CD4-positive, alpha-beta T cell (primary cell): ENCODE results near the gene ZC3H18. TPM values are rescaled to one million over a fixed set of nuclear protein-coding genes. Genes with fewer than 3 reads are reported as not detected.

ENCODE experiments used
- ATAC-seq: fragments of 200-7000 bp; cut with Tn5 transposase; one replicate; pipeline ENCODE4 v1.10.0; 2022; ENCODE audit warnings: mild to moderate bottlenecking; ENCODE audit not compliant: poor library complexity
- CTCF ChIA-PET: fragments of 350-600 bp; sonication (Branson Sonifier 250); formaldehyde crosslinking; loops from one replicate; lab custom pipeline; 2021; ENCODE audit warnings: antibody characterized with exemption, inconsistent platforms; lab: Charles Lee
- POLR2A ChIA-PET: fragments of 350-600 bp; sonication (Branson Sonifier 250); formaldehyde crosslinking; loops from one replicate; lab custom pipeline; 2021; ENCODE audit warnings: antibody characterized with exemption, inconsistent platforms; lab: Charles Lee
- DNase-seq, 14 experiments: peaks; one replicate each; pipeline ENCODE4 v3.0.0-alpha.2; 2013 to 2020; ENCODE audit warnings: mixed read lengths in 2 of 14
- H3K27ac ChIP-seq, 2 donors: one replicate each; pipeline versions ENCODE4 v1.5.1 to v1.7.0; 2013; ENCODE audit warnings: low read length in 2 of 2, low read depth in 1 of 2, mild to moderate bottlenecking in 1 of 2
- H3K27me3 ChIP-seq, 2 experiments: 1 replicate in 1 of 2; 2 replicates in 1 of 2; pipeline versions ENCODE4 v1.6.1 to v1.7.0; 2013; ENCODE audit warnings: low read length in 2 of 2, control low read depth in 1 of 2, mild to moderate bottlenecking in 1 of 2, moderate library complexity in 1 of 2; ENCODE audit not compliant: insufficient read depth in 2 of 2, control insufficient read depth in 1 of 2
- H3K36me3 ChIP-seq: one replicate; pipeline ENCODE4 v1.6.1; 2013; ENCODE audit warnings: low read length, control low read depth; ENCODE audit not compliant: insufficient read depth
- H3K4me1 ChIP-seq: one replicate; pipeline ENCODE4 v1.6.1; 2013; ENCODE audit warnings: low read length, control low read depth; ENCODE audit not compliant: insufficient read depth
- H3K4me3 ChIP-seq: one replicate; pipeline ENCODE4 v1.5.1; 2013; ENCODE audit warnings: mild to moderate bottlenecking, low read length, moderate library complexity
- H3K9me3 ChIP-seq, 2 experiments: 1 replicate in 1 of 2; 2 replicates in 1 of 2; pipeline versions ENCODE4 v1.6.1 to v1.7.0; 2013; ENCODE audit warnings: low read length in 2 of 2, mild to moderate bottlenecking in 2 of 2, control low read depth in 1 of 2, moderate library complexity in 1 of 2; ENCODE audit not compliant: control insufficient read depth in 1 of 2, insufficient read depth in 1 of 2
- H3K27ac Mint-ChIP-seq: one replicate; pipeline ENCODE4 v1.8.0; 2020; ENCODE audit warnings: mixed read lengths
- H3K27me3 Mint-ChIP-seq: one replicate; pipeline ENCODE4 v1.8.0; 2021; ENCODE audit warnings: mixed read lengths
- H3K36me3 Mint-ChIP-seq: one replicate; pipeline ENCODE4 v1.8.0; 2021; ENCODE audit warnings: low read depth, mixed read lengths
- H3K4me1 Mint-ChIP-seq: one replicate; pipeline ENCODE4 v1.8.0; 2021; ENCODE audit warnings: low read depth, mixed read lengths
- H3K4me3 Mint-ChIP-seq: one replicate; pipeline ENCODE4 v1.8.0; 2020; ENCODE audit warnings: mild to moderate bottlenecking, mixed read lengths
- H3K9me3 Mint-ChIP-seq: one replicate; pipeline ENCODE4 v1.8.0; 2020; ENCODE audit warnings: mixed read lengths
- intact Hi-C, 2 experiments: fragments of 100-400 bp; cut with DNase I in 1 of 2; cut with micrococcal nuclease in 1 of 2; formaldehyde crosslinking; loops; one replicate each; pipeline versions ENCODE4 v1.15.1 to v1.9.0; 2023 to 2025; cut with DNase I, micrococcal nuclease
- total RNA-seq, 174 experiments: library from RNA in 2 of 174; stranded (reverse) in 2 of 174; gene quantifications; one replicate each; pipeline ENCODE4 v1.2.3 and lab custom pipeline; 2021 to 2026
- TF ChIP-seq, protein P1 (sequence below): fragments of 200-600 bp; IDR thresholded peaks from one replicate; pipeline ENCODE4 v1.8.0; 2022; ENCODE audit warnings: antibody characterized with exemption, mild to moderate bottlenecking

Gene ZC3H18
- total RNA-seq, 2 experiments from 2014 or later, result 92.6 to 93.7 TPM

DNA sequence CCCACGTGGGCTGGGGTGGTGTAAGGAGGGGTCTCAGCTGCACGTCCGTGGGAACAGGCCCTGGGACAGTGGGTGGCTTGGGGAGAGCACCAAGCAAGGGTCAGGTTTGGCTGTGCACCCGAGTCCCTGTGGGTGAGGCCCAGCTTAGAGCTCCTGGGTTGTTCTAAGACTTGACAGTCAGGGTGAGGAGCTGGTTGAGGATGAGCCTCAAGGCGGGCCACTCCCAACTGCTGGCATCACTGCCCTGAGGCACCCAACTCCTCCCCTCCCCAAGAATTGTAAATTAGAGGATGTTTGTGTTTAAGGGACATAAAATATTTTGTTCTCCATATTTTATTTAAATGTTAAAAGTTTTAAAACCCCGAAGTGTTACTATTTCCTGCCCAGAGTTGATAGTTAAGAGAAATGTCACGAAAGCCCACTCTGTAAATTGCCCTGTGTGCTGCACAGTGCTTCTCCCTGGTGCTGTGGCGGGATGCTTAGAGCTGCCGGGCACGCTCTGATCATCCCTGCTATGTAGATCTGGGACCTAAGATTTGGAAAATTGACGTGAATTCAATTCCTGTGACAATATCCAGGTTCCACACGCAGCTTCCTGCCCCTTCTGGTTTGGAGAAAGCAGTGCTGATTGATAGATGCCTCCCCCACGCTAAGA is 15.9 kb downstream of the ZC3H18 start:
- no peak for ATAC-seq
- H3K4me1 Mint-ChIP-seq, result peaks cover 45% of the 10 kb centered on the region
- CTCF ChIA-PET, result no interaction called here

DNA sequence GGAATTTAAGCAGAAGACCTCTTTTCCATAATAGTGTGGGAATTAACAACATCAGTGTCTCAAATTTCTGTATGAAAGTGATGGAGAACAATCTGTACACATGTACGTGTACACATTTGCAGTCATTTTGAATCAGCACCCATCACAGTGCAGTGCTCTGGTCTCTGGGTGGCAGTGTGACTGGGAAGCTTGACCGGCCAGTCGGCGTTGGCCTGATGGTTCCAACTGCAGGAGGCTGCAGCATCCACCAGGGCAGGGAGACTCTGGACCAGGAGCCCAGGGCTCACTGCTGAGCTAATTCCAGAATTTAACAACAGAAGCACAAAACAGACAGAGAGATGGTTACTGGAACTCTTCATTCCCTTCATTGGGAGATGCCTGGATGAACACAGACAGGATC is 17.9 kb downstream of the ZC3H18 start:
- TF ChIP-seq, protein P1, sequence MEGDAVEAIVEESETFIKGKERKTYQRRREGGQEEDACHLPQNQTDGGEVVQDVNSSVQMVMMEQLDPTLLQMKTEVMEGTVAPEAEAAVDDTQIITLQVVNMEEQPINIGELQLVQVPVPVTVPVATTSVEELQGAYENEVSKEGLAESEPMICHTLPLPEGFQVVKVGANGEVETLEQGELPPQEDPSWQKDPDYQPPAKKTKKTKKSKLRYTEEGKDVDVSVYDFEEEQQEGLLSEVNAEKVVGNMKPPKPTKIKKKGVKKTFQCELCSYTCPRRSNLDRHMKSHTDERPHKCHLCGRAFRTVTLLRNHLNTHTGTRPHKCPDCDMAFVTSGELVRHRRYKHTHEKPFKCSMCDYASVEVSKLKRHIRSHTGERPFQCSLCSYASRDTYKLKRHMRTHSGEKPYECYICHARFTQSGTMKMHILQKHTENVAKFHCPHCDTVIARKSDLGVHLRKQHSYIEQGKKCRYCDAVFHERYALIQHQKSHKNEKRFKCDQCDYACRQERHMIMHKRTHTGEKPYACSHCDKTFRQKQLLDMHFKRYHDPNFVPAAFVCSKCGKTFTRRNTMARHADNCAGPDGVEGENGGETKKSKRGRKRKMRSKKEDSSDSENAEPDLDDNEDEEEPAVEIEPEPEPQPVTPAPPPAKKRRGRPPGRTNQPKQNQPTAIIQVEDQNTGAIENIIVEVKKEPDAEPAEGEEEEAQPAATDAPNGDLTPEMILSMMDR, result no peak
- CTCF ChIA-PET, result no interaction called here
- Histone ChIP-seq H3K36me3 (peaks cover 44% of the 10 kb centered on the region), H3K27me3 (no peaks in the 10 kb centered on the region), H3K4me1 (peaks cover 40% of the 10 kb centered on the region), H3K27ac (no peak overlapping the region), H3K4me3 (no peak overlapping the region), H3K9me3 (no peaks in the 10 kb centered on the region)
- POLR2A ChIA-PET, result interaction anchor here (1.1 kb wide), 1 partner anchor 17 kb away, joined by 3 read pairs; no protein-coding TSS in a partner anchor
- H3K36me3 Mint-ChIP-seq, result peaks cover 71% of the 10 kb centered on the region
- no peaks in the 10 kb centered on the region for H3K27me3 Mint-ChIP-seq
- no peak for ATAC-seq
- no peak for DNase-seq
- H3K27ac Mint-ChIP-seq, result peak overlapping the region; percentile 87
- H3K9me3 Mint-ChIP-seq, result no peaks in the 10 kb centered on the region
- peaks cover 47% of the 10 kb centered on the region for H3K4me1 Mint-ChIP-seq
- H3K4me3 Mint-ChIP-seq, result no peak overlapping the region
- intact Hi-C loops, result loop anchor here in 1 of 2 experiments (10.0 kb wide), 1 partner anchor 47 kb away; the partner anchor contains the start of gene IL17C

More for the DNA sequence above, 15.9 kb downstream of the ZC3H18 start:
- H3K4me3 Mint-ChIP-seq, result no peak overlapping the region
- intact Hi-C loops, result loop anchor here in 1 of 2 experiments (10.0 kb wide), 1 partner anchor 49 kb away; the partner anchor contains the start of gene IL17C
- peaks cover 35% of the 10 kb centered on the region for H3K4me1 ChIP-seq
- no peak overlapping the region for H3K27ac ChIP-seq
- no peaks in the 10 kb centered on the region for H3K27me3 ChIP-seq
- H3K9me3 ChIP-seq, result no peaks in the 10 kb centered on the region
- H3K27me3 Mint-ChIP-seq, result no peaks in the 10 kb centered on the region
- H3K36me3 Mint-ChIP-seq, result peaks cover 73% of the 10 kb centered on the region
- POLR2A ChIA-PET, result no interaction called here
- no peak overlapping the region for H3K27ac Mint-ChIP-seq
- H3K4me3 ChIP-seq, result no peak overlapping the region
- TF ChIP-seq, protein P1, result no peak
- H3K9me3 Mint-ChIP-seq, result no peaks in the 10 kb centered on the region
- H3K36me3 ChIP-seq, result peaks cover 56% of the 10 kb centered on the region
- DNase-seq, result no peak

DNA sequence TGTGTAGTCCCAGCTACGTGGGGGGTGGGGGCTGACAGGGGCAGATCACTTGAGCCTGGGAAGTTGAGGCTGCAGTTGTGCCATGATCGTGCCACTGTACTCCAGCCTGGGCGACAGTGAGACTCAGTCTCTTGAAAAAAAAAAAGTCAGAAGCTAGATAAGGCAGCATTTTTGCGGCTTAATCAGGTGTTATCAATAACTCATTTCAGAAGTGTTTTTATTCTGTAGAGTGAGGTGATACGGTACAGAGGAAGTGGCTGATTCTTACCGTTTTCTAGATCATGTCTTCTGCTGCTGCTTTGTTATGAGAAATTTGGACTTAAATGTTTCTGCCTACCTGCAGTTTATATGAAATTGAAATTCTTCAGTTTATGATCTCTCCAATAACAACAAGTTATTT is 18.6 kb downstream of the ZC3H18 start:
- Mint-ChIP-seq H3K4me1 (peaks cover 44% of the 10 kb centered on the region), H3K36me3 (peaks cover 75% of the 10 kb centered on the region), H3K9me3 (no peaks in the 10 kb centered on the region), H3K27ac (peak overlapping the region; percentile 87), H3K27me3 (no peaks in the 10 kb centered on the region), H3K4me3 (no peak overlapping the region)
- DNase-seq (peak in 2 of 14 experiments; percentile 13 to 29), ATAC-seq (peak; percentile 35)
- CTCF ChIA-PET, result no interaction called here
- POLR2A ChIA-PET, result interaction anchor here (1.1 kb wide), 1 partner anchor 18 kb away, joined by 3 read pairs; no protein-coding TSS in a partner anchor
- intact Hi-C loops, result loop anchor here in 1 of 2 experiments (10.0 kb wide), 1 partner anchor 46 kb away; the partner anchor contains the start of gene IL17C
- H3K36me3 ChIP-seq, result peaks cover 45% of the 10 kb centered on the region
- H3K4me1 ChIP-seq, result peaks cover 36% of the 10 kb centered on the region
- H3K9me3 ChIP-seq, result no peaks in the 10 kb centered on the region
- peak overlapping the region in 1 of 2 donors; percentile 39 for H3K27ac ChIP-seq
- H3K27me3 ChIP-seq, result no peaks in the 10 kb centered on the region
- TF ChIP-seq, protein P1, result no peak
- no peak overlapping the region for H3K4me3 ChIP-seq
